ENCODE results near the gene MAPRE3. TPM values are rescaled to one million over a fixed set of nuclear protein-coding genes. Genes with fewer than 3 reads are reported as not detected.

The MAPRE3 gene
- total RNA-seq, 1 experiment from 2014 or later: 7.4 TPM

- peak; percentile 79 for DNase-seq (ENCODE audit: low spot score)
These were observed 11.8 kb downstream of the MAPRE3 start for GRCh38 chr2:26982102-26982742.

- no peak for DNase-seq (ENCODE audit: low spot score)
These were observed 13.3 kb downstream of the MAPRE3 start for GRCh38 chr2:26983746-26984145.

- DNase-seq (ENCODE audit: low spot score): no peak
These were observed 15.4 kb downstream of the MAPRE3 start for GRCh38 chr2:26985807-26986206.

DNA sequence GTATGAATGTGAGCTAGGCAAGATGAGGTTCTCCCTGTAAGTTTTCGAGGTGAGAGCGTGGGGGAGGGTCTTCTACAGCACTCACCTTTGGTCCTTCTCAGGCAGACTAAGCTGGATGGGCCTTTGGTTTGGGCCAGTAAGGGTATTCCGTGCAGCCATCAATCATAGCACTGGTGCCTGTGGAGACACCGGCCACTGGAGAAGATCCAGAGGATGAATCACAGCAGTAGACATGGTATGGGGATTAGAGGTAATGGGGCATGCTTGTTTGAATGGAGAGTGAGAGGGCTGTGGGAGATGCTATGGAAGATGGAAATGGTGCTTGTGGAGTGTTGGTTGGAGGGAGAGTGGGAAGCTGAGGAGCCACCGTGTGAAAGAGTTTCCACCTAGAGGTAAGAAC lies 16.1 kb downstream of the MAPRE3 start:
- DNase-seq (ENCODE audit: low spot score): no peak

- no peak for DNase-seq (ENCODE audit: low spot score)
These were observed 17.8 kb downstream of the MAPRE3 start for GRCh38 chr2:26988058-26988860.

- DNase-seq (ENCODE audit: low spot score): no peak
These were observed 18.7 kb downstream of the MAPRE3 start for GRCh38 chr2:26989156-26989555.

DNA sequence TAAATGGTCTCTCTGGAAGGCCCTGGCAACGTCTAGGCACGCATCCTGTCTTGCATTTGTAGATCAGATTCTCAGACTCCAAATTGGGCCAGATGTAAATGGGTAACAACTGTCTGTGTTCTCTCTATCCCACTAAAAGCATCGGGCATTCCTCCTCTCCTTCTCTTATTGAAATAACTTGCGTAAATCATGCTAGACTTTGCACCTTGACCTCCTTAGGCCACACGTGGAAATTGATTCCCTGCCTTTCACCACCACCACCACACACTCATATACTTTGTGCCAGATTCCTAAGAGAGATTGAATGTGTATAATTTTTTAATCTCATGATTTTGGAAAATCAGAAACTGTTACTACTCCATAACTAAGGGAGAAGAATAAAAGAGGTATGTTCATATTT lies 21.3 kb downstream of the MAPRE3 start:
- DNase-seq (ENCODE audit: low spot score): no peak

GRCh38 chr2:26993768-26994167 lies 23.3 kb downstream of the MAPRE3 start:
- DNase-seq (ENCODE audit: low spot score): no peak

GRCh38 chr2:26994983-26995382 lies 24.5 kb downstream of the MAPRE3 start:
- no peak for DNase-seq (ENCODE audit: low spot score)

- DNase-seq (ENCODE audit: low spot score): no peak
These were observed 27.0 kb downstream of the MAPRE3 start for GRCh38 chr2:26997394-26997793.

DNA sequence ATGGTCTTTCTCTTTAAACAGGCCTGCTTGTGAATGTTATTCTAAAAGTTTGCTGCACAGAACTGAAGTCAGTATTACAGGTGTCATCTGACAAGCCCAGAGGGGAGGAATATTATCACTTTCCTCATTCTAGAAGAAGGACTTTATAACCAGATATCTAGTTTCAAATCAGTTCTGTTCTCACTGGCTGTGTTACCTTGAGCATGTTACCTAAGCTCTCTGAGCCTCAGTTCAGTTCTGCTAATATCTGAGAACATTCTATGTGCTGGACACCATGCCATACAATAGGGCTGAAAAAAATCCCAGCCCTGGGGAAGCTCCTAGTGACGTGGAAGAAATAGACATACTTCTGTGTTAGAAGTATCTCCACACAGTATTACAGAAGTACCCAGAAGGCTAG lies 27.9 kb downstream of the MAPRE3 start:
- no peak for DNase-seq (ENCODE audit: low spot score)

DNA sequence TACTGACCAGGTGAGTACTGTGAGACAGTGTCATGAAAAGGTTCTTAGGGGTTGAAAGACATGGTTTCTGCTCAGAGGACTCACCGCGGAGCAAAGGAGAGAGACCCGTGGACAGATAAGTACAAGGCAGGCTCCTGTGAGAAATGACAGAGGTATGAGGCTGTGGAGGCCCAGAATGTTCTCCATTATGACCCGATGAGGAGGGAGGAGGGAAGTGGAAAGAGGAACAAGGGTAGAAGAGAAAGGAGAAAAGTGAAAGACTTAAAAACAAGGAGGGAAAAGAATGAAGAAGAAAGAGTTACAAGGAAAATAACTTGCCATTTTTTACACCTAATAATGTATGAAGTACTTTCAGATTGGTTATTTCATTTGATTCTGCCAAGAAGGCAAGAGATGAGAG lies 29.8 kb downstream of the MAPRE3 start:
- no peak for DNase-seq (ENCODE audit: low spot score)

- no peak for DNase-seq (ENCODE audit: low spot score)
These were observed 30.6 kb downstream of the MAPRE3 start for GRCh38 chr2:27000995-27001394.

DNA sequence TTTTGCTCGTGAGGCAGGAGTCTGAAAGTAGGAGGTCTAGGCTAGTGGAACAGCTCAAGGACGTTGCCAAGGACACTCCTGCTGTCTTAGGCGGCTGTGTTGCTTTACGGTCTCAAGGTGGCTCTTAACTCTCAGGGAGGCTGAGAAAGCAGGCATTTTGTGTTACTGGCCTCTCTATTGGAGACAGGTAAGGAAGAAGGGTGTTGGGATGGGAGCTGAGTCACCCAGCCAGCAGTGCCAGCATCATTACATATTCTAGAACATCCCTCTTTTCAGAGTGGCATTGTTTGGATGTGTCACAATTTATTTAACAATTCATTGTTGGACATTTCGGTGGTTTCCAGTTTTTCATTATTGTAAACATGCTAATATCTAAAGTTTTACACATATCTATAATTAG lies 31.5 kb downstream of the MAPRE3 start:
- no peak for DNase-seq (ENCODE audit: low spot score)

DNA sequence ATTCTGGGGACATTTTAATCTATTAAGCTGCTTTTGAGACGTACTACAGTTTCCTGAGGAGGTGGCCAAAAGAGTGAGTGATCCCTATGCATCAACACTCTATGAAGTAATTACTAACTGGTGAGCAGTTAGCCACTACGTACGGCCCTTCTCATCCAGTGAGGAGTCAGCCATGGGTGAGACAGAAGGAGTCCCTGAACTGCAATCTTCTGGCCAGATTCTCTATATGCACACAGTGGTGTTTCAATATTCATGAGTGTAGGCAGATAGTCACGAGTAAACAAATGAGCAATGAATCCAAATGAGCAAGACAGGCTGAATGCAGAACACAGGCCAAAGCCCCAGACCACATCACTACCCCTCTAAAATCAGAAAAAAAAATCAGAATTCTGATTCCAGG lies 32.6 kb downstream of the MAPRE3 start:
- no peak for DNase-seq (ENCODE audit: low spot score)

DNA sequence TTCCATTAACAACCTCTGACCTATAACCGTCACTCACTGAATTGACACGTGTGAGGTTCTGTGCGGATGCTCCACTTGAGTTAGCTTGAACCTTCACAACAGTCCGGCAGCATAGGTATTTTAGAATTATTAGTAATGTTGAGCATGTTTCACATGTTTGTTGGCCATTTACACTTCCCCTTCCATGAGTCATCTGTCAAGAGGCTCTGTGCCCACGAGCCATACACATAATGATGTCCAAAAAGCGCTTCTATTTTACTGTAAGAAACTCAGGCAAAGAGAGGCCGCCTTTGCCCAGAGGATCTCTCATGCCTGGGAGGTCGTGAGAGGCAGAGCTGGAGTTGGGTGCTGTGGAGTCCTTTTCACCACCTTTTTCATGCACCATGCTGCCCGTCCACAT lies 33.4 kb downstream of the MAPRE3 start:
- no peak for DNase-seq (ENCODE audit: low spot score)

DNA sequence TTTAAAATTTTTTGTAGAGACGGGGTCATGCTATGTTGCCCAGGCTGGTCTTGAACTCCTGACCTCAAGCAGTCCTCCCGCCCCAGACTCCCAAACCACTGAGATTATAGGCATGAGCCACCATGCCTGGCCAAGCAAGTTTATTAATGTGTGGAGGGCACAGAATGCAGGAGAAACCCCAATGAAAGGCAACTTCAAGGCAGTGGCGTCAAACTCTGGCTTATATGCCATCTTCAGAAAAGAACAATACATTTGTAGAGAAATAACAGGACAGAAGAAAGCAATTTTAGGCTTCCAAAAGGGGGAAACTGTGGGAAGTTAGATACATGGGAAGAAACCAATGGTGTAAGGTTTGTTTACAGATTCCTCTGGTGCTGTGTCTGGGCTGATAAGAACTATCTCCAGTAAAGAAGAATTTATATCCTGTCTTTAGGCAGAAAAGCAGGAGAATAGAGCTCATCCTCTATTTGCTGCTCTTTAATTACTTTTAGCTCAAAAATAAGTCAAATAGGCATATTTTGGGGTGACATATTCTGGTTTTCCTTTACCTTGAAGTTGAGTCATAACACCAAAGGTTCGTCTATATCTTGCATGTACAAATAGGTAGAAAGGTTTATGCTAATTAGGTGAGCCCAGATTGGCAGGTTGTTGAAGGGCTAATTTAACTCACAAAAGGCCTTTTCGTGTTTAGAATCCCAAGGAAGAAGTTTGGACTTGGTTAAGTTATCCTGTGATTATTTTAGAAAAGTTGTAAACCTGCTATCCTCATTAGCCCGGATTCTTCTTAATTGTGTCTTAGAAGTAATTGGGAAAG lies 36.4 kb downstream of the MAPRE3 start:
- no peak for DNase-seq (ENCODE audit: low spot score)

DNA sequence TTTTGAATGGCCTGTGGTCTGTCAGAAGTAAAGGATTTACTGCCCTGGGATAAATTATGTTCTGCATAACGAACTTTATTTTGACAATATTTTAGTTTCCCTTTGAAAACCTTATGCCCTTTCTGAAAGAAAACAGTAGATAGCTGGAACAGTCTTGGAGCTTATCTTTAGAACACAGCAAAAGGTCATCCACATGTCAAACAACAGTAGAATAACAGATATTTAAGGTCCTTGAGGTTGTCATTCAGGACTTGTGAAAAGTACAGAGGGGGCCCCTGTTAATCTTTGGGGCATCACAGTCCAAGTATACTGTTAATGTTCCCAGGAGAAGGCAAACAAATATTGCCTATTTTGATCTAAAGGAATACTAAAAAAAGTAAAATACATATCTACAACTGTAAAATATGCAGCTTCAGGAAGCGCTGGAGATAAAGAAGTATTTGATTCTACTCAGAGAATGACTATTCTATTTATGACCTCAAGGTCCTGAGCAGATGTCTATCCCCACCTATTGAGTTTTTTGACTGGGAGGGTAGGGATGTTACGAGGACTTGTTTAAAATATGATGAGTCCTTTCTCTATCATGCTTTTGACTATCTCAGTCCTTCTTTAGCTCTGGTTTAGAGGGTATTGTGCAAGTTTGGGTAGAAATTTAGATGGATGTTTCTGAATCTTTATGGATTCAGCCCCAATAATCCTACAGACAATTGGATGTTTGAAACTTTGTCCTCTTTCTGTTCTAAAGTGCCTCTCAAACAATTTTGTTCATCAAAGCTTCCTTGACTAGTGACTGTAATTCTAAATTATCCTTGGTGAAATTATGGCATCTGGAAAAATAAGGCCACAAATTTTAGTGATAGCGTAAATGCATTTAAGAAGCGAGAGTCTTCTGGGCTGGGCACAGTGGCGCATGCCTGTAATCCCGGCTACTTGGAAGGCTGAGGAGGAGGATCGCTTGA lies 37.3 kb downstream of the MAPRE3 start:
- no peak for DNase-seq (ENCODE audit: low spot score)

GRCh38 chr2:27008678-27009077 lies 38.2 kb downstream of the MAPRE3 start:
- DNase-seq (ENCODE audit: low spot score): no peak

- no peak for DNase-seq (ENCODE audit: low spot score)
These were observed 38.6 kb downstream of the MAPRE3 start for GRCh38 chr2:27009083-27009482.

DNA sequence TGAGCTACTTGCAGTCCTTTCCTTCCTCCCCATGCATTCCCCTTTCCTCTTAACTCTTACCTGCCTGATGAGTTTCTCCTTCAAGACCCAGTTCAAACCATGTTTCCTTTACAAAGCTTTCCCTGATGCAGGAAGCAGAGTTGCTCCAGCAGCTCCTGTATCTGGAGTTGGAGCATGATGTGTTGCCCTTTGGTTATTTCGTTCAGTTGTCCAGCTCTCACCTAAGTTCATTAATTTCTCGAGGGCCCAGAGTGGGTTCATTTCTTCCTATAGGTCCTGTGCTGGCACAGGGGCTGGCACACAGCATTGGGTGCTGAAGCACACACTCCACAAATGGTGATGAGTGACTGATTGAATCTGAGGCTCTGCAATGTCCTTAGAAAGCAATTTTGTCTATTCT lies 39.3 kb downstream of the MAPRE3 start:
- DNase-seq (ENCODE audit: low spot score): no peak

Data from HT-29 (cell line).